GM18951 (cell line): ENCODE data around the gene STOM.

Experiments used
- POLR2A ChIP-seq: IDR thresholded peaks from 4 replicates; pipeline ENCODE4 v1.6.1; 2011; ENCODE audit warnings: mild to moderate bottlenecking; ENCODE audit not compliant: insufficient read length, insufficient read depth; ENCODE audit errors: extremely low read depth
- in situ Hi-C: fragments of 300-500 bp; cut with MboI; formaldehyde crosslinking; loops from one replicate; pipeline ENCODE4 v1.12.0; 2022; ENCODE audit warnings: low sequenced_read_pairs, mixed read lengths, inconsistent platforms; ENCODE audit not compliant: unreplicated experiment

Gene STOM

DNA sequence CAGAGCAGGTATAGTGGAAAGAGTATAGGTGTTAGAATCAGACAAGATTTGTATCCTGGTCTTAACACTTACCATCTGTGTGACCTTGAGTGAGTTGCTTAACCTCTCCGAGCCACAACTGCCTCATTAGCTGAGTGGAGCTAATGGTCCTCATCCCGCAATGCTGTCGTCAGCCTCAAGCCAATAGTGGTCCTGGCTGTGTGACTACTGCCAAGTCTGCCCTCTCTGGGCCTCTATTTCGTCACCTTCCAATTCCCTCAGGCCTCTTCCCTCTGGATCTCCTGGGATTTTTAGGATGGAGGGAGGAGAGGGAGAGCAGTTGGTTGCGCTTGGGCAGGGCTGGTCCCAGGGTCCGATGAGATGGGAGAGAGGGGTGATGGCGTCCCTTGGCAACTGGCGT lies 41.6 kb downstream of the STOM start:
- in situ Hi-C loops, result no loop called here
- TF ChIP-seq POLR2A, result no peak

DNA sequence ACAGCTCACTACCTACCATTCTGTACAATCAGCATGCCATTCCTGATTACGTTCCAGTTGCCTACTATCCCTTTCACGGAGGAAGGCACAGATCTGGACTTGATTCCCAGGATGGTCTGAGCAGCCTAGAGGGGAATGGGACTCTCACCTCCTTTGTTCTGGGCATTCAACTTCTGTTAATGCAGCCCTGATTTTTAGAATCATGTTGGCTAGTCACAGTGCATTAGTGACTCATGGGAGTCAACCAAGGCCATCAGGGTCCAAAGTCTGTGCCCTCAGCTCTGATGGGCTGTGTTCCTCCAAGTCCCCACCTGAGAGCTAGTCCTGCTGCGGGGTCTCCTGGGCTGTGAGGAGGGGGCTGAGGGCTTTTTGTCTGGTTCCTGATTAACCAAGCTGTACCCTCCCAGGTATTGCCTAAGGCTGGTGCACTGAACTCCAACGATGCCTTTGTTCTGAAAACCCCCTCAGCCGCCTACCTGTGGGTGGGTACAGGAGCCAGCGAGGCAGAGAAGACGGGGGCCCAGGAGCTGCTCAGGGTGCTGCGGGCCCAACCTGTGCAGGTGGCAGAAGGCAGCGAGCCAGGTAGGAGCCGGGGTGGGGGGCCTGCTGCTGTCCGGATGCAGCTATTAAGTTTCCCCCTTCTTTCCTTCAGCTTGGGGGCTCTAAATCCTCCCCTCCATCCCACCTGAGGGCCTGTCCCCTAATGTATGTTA lies 43.0 kb downstream of the STOM start:
- no peak for TF ChIP-seq POLR2A
- in situ Hi-C loops, result no loop called here

DNA sequence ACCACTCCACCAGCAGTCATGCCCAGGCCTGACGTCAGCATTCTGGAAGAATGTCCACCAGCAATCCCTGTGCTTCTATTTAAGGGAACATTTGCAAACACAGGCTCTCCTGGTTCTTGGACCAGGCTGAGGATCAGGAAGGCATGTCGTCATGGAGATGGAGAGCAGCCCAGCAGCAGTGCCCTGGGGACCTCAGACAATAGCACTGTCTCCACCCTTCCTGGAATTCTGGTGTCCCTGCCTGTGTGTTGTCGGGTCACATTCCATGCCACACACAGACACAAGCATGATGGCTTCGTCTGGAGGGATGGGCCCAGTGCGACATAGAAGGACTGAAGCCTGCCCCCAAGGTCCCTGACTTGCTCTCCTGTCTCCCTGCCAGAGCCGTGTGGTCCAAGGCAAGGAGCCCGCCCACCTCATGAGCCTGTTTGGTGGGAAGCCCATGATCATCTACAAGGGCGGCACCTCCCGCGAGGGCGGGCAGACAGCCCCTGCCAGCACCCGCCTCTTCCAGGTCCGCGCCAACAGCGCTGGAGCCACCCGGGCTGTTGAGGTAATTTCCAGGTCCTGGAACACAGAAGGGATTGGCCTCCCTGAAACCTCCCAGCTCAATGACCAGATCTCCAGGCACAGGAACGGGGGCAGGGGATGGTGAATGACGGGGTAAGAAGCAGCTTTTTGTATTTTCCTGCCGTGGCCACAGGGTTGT lies 43.8 kb downstream of the STOM start:
- no peak for TF ChIP-seq POLR2A
- in situ Hi-C loops, result no loop called here

DNA sequence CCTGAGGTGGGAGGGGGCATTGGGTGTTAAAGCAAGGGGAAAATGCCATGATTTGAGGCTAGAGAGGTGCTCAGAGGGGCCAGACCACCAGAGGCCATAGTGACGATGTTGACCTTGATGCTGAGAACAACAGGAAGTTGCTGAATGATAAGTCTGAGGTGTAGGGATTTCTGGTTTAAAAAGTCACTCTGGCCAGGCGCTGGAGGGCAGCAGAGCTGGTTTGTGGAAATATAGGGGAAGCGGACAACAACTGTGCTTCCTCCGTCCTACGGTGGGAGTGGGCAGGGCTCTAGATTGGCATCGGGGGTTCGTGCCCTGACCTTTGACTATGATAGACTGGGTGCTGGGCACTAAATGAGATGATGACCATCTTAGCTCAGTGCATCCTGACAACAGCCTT lies 44.7 kb downstream of the STOM start:
- in situ Hi-C loops, result no loop called here
- no peak for TF ChIP-seq POLR2A

DNA sequence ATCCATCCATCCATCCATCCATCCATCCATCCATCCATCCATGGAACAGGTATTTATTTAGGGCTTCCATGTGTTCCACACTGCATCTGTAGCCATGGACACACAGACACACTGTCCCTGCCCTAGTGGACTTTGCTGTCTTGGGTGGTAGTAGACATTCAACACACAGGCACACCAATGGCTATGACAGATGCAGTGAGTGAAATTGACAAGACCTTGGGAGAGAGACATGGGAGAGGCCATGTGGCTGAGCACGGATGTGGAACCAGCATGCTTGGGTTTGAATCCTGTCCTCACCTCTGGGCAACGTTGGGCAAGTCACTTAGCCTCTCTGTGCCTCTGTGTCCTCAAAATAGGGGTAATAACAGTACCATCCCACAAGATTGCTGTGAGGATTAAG lies 45.3 kb downstream of the STOM start:
- in situ Hi-C loops, result no loop called here
- TF ChIP-seq POLR2A, result no peak

DNA sequence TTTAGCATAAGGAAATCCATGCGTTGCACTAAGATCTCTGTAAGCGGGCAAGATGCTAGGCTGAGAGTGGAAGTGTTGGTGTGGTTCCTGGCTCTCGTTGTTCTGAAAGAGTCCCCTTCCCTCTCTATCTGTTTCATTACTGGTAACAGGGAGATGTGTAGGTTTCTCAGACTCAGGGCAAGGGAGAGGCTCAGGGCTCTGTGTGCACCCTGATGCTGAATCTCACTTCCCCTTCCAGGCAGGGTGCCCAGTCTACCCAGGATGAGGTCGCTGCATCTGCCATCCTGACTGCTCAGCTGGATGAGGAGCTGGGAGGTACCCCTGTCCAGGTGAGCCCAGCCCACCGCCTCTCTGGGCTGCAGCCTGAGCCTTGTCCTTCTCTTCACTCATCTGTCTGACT lies 45.7 kb downstream of the STOM start:
- in situ Hi-C loops, result no loop called here
- no peak for TF ChIP-seq POLR2A

DNA sequence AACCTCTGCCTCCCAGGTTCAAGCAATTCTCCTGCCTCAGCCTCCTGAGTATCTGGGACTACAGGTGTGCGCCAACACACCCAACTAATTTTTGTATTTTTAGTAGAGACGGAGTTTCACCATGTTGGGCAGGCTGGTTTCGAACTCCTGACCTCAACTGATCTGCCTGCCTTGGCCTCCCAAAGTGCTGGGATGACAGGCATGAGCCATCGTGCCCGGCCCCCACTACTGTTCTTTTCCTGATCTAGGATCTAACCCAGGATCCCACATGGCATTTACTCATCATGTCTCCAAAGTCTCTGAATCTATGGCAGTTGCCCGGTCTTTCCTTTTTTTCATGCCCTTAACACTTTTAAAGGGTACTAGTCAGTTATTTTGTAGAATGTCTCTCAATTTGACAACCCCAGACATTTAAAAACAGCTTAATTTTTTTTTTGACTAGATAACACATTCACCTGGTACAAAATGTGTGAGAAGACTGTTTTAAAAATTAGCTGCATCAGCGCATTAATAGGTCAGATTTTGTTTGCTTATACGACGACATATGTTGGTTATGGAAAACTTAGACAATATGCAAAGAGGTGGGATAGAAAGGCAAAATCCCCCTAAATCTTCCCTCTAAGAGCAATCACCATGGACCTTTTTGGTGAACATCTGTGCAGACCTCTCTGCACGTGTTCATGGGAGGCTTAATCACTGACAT lies 46.5 kb downstream of the STOM start:
- in situ Hi-C loops, result no loop called here

DNA sequence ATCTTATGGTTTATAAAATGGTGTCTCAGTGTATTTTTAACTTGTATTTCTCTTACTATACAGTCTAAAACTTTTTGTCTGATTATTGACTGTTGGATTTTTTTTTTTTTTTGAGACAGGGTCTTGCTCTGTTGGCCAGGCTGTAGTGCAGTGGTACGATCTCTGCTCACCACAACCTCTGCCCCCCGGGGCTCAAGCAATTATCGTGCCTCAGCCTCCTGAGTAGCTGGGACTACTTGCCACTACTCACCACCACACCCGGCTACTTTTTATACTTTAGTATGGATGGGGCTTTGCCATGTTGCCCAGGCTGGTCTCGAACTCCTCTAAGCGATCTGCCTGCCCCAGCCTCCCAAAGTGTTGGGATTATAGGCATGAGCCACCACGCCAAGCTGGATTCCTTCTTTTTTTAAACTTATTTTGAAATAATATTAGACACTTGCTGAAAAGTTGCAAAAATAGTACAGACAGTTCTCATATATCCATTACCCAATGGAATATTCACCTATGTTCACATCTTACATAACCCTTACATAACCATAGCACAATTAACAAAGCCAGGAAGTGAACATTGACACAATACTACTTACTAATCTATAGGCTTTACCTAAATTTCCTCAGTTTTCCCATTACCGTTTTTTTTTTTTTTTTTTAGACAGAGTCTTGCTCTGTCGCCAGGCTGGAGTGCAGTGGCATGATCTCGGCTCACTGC lies 47.2 kb downstream of the STOM start:
- in situ Hi-C loops, result no loop called here
- no peak for TF ChIP-seq POLR2A

More for the DNA sequence above, 46.5 kb downstream of the STOM start:
- no peak for TF ChIP-seq POLR2A

DNA sequence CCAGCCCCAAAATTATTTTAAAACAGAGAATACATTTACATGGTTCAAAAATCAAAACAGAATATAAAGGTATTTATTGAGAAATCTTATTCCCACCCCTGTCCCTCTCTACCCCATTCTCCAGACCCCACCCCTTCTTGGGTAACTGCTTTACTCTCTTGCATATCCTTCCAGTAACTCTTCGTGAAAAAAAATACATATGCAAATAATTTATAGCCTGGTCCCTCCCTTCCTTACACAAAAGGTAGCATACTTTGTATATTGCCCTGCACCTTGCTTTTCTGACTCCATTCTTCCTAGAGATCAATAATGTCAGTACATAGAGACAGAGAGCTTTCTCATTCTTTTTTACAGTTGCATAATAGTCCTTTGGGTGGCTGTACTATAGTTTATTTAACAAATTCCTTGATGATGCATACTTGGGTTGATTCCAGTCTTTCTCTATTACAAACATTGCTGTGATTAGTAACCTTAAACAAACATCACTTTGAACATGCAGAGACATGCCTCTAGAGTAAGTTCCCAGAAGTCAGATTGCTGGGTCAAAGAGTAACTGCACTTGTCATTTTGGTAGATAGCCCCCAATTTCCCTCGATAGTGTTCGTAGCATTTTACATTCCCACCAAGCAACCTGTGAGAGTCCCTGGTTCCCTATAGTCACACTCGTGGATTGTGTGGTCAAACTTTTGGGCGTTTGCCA lies 47.9 kb downstream of the STOM start:
- TF ChIP-seq POLR2A, result no peak
- in situ Hi-C loops, result no loop called here

DNA sequence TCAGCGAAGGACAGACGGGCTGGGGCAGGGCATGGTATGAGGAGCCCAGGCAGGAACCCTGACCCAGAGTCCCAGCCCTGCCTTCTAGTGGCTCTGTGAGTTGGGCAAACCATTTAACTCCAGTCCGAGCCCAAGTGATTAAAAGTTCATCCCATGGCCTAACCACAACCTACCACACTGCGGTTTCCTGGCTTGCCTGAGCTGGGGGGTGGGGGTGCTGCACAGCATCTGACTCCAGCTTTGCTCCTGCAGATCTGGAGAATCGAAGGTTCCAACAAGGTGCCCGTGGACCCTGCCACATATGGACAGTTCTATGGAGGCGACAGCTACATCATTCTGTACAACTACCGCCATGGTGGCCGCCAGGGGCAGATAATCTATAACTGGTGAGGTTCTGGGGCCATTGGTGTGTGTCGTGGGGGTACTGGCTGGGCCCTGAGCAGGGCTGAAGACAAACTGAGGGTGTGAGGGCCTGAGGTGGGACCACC lies 49.0 kb downstream of the STOM start:
- no peak for TF ChIP-seq POLR2A
- in situ Hi-C loops, result no loop called here

DNA sequence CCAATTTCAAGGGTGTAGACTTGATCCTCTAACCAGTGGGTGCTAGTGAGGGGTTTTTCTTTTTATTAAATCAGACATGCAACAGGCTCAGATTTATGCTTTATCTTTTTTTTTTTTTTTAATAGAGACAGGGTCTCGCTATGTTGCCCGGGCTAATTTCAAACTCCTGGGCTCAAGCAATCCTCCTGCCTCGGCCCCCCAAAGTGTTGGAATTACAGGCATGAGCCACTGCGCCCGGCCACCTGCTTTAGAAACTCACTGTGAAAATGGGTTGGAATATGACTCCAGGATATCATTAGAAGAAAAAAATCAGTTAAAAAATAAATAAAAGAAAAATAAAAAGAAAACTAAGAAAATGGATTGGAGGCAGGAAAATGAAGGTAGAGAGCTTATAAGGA lies 50.7 kb downstream of the STOM start:
- TF ChIP-seq POLR2A, result no peak
- in situ Hi-C loops, result no loop called here

DNA sequence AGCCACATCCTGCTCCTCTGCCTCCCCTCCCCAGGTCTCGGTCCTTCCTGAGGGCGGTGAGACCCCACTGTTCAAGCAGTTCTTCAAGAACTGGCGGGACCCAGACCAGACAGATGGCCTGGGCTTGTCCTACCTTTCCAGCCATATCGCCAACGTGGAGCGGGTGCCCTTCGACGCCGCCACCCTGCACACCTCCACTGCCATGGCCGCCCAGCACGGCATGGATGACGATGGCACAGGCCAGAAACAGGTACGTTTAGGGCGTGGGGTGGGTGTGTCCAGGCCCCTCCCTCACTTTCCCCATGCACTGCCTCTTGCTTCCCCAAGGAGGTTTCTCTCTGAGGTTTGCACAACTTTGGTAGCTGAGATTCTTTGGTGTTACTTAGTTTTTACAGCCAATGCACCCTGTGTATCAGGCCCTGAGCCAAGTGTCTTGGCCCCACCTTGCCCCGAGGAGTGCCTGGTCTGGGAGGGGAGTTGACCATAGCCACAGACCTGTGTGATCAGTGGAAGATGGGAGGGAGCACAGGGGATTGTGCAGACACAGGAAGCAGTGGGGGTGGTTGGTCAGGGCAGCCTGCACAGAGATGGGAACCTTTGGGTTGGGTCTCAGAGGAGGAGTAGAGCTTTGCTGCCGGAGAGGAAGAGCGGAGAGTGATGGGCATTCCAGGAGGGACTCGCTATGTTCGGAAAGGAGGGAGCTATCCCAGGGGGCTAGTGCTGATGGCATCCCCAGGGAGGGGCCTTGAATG lies 51.2 kb downstream of the STOM start:
- in situ Hi-C loops, result no loop called here
- TF ChIP-seq POLR2A, result no peak
